GM12878 (cell line): Measurements from ENCODE around the gene CCDC24. TPM values are rescaled to one million over a fixed set of nuclear protein-coding genes. Genes with fewer than 3 reads are reported as not detected.

Experiments used
- BACH1 ChIP-seq: fragments of 450-650 bp; IDR thresholded peaks from 2 replicates; pipeline ENCODE4 v1.6.1; 2017; ENCODE audit warnings: mild to moderate bottlenecking, borderline replicate concordance
- ELK1 ChIP-seq: IDR thresholded peaks from 2 replicates; pipeline ENCODE4 v1.6.1; 2012; ENCODE audit warnings: low read depth, low read length, improper control_type of control experiment
- GATAD2B ChIP-seq: fragments of 450-650 bp; conservative IDR thresholded peaks from 2 replicates; pipeline ENCODE4 v1.6.1; 2017; ENCODE audit warnings: low read depth, mild to moderate bottlenecking, moderate library complexity
- HDAC2 ChIP-seq: fragments of 200-600 bp; sonication (generic); IDR thresholded peaks from 2 replicates; pipeline ENCODE4 v1.6.1; 2017
- HDAC6 ChIP-seq: fragments of 200-600 bp; sonication (generic); IDR thresholded peaks from one replicate; pipeline ENCODE4 v1.8.0; 2017; ENCODE audit warnings: antibody characterized with exemption; ENCODE audit not compliant: unreplicated experiment
- IKZF1 ChIP-seq: fragments of 450-650 bp; conservative IDR thresholded peaks from 2 replicates; pipeline ENCODE4 v1.6.1; 2017; ENCODE audit warnings: antibody characterized with exemption, mild to moderate bottlenecking
- RELA ChIP-seq: fragments of 450-650 bp; IDR thresholded peaks from 2 replicates; pipeline ENCODE4 v1.8.0; 2014; ENCODE audit warnings: borderline replicate concordance; ENCODE audit not compliant: partially characterized antibody
- REST ChIP-seq: IDR thresholded peaks from 2 replicates; pipeline ENCODE4 v1.6.1; 2012; ENCODE audit warnings: mild to moderate bottlenecking, low read depth, low read length
- SMAD5 ChIP-seq: IDR thresholded peaks from 2 replicates; pipeline ENCODE4 v1.6.1; 2016; ENCODE audit warnings: antibody characterized with exemption, low read depth
- SREBF1 ChIP-seq: IDR thresholded peaks from 2 replicates; pipeline ENCODE4 v1.6.1; 2012; ENCODE audit warnings: mild to moderate bottlenecking, low read length
- SRF ChIP-seq, 2 experiments: IDR thresholded peaks; 2 replicates each; pipeline ENCODE4 v1.6.1; 2011; ENCODE audit warnings: low read depth in 2 of 2, low read length in 2 of 2, mild to moderate bottlenecking in 1 of 2, moderate library complexity in 1 of 2
- USF2 ChIP-seq: IDR thresholded peaks from 2 replicates; pipeline ENCODE4 v1.6.1; 2011; ENCODE audit warnings: low read depth, low read length, improper control_type of control experiment, borderline replicate concordance
- YY1 ChIP-seq: IDR thresholded peaks from 2 replicates; pipeline ENCODE4 v1.6.1; 2011; ENCODE audit warnings: low read depth, mild to moderate bottlenecking, low read length
- ZBTB4 ChIP-seq: fragments of 450-650 bp; formaldehyde crosslinking; IDR thresholded peaks from 2 replicates; pipeline ENCODE4 v1.4.0; 2022; ENCODE audit warnings: mild to moderate bottlenecking, moderate library complexity
- ZBTB40 ChIP-seq: fragments of 450-650 bp; IDR thresholded peaks from 2 replicates; pipeline ENCODE4 v1.6.1; 2016; ENCODE audit warnings: mild to moderate bottlenecking, moderate library complexity, borderline replicate concordance
- polyA plus RNA-seq, 11 experiments: library from polyadenylated mRNA; depleted of rRNA in 4 of 11; unstranded in 6 of 11; stranded (reverse) in 5 of 11; fragments of >200 nt; fragmentation: Nextera tagmentation in 4 of 11; fragmentation: Illumina TruSeq in 1 of 11; extraction: Ambion mirVana in 4 of 11; extraction: Trizol in 1 of 11; gene quantifications; 1 replicate in 1 of 11; 2 replicates in 10 of 11; pipeline versions ENCODE4 v1.2.1 to v1.2.3, GENCODE V29; 2011 to 2016; ENCODE audit warnings: inconsistent platforms in 2 of 11, missing spikeins in 2 of 11, low read depth in 1 of 11
- total RNA-seq, 4 experiments: library from RNA; depleted of rRNA in 3 of 4; stranded (reverse); fragments of >200 nt in 3 of 4; fragmentation: Illumina TruSeq in 1 of 4; extraction: Trizol in 1 of 4; gene quantifications; 2 replicates each; pipeline versions ENCODE4 v1.2.1 to v1.2.3, GENCODE V29; 2013 to 2021

The CCDC24 gene
- total and polyA plus RNA-seq, 10 of the 15 experiments (the other 5 are each of a cell fraction or from before 2014, with no cell fraction given) = 0.18 to 3.1 (median 1.6) TPM; not detected in 1

- TF ChIP-seq ZBTB40 = peak; percentile 83
- peak; percentile 66; the same call in 1 of the 2 replicates for TF ChIP-seq BACH1
- peak; percentile 85 for TF ChIP-seq RELA
- TF ChIP-seq GATAD2B = peak; percentile 95
- peak; percentile 84 for TF ChIP-seq REST
- no peak; the same call in 1 of the 2 replicates for TF ChIP-seq SMAD5
- no peak for TF ChIP-seq ZBTB4 (CRISPR knock-in tag)
- TF ChIP-seq YY1 = peak; percentile 40
- TF ChIP-seq SRF (IDR thresholded peaks at IDR 0.05; ENCODE audit: low read depth in 2 of 2, low read length in 2 of 2) = 0 out of 4 replicates have a peak, but pooled peaks have one; percentile 4 to 45
- TF ChIP-seq HDAC2 = no peak
- peak; percentile 69 for TF ChIP-seq HDAC6
- TF ChIP-seq ELK1 = peak; percentile 70
- peak; percentile 76 for TF ChIP-seq USF2
- TF ChIP-seq SREBF1 = no peak
- peak; percentile 99 for TF ChIP-seq IKZF1
Measured at GRCh38 chr1:43946236-43947060, 45.0 kb upstream of the CCDC24 start, which contains the start of gene IPO13 (continued).
